ENCODE results near the gene TADA3.
"Not testable (repeated sequence)": the region's sequence is repeated elsewhere in the genome, so short reads cannot be mapped to it uniquely, and the experiment has no call there.

The TADA3 gene

DNA sequence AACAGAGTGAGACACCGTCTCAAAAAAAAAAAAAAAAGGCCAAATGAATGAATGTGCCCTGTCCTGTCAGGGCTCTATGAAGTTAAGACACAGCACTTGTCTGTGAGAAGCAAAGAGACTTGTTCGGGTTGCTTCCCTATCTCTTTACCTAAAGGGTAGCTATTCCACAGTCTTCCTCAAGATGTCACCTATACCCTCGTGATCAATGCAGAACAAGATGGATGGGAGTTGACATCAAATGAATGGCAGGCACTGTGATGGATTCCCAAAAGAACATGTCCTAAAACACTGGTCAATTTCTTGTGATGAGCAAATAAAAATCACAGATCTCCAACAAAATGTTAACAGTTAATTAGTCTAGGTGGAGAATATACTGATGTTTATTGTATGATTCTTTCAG lies 9.5 kb downstream of the TADA3 start:
- no peak for DNase-seq

DNA sequence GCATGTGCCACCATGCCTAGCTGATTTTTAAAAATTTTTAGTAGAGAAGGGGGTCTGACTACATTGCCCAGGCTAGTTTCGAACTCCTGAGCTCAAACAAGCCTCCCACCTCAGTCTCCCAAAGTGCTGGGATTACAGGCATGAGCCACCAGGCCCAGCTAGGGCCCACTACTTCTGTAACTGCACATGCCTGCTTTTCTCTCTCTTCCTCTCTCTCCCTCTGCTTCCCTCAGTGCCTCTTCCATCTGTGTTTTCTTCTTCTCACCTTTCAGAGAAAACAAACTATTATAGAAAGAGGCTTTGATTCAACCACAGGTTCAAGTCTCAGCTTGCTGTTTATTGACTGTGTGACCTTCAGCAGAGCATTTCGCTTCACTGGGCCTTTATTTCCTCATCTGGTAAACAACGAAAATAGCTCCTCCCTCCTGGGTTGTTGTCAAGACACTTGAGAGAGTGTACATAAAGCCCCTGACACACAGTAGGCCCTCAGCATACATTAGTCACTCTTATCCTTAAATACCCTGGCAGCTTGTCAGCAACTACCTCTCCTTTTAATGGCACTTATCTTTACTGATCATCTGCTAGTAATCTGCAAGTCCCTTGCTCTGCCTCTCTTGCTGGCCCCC lies 10.2 kb downstream of the TADA3 start:
- no peak for DNase-seq

DNA sequence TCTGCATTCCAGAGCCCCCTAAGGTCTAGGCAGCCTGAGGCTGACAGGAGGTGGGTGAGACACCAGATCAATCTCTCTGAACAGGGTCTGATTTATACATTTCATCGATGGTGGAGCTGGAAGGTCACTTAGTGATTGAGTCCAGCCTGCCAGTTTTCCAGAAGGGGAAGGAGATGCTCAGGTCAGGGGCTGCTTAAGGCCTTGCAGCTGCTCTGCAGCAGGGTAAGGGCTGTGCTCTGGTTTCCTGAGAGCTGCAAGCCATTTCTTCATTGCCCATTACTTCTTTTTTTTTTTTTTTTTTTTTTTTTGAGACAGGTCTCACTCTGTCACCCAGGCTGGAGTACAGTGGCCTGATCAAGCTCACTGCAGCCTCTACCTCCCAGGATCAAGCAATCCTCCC lies 10.7 kb downstream of the TADA3 start:
- DNase-seq = no peak

DNA sequence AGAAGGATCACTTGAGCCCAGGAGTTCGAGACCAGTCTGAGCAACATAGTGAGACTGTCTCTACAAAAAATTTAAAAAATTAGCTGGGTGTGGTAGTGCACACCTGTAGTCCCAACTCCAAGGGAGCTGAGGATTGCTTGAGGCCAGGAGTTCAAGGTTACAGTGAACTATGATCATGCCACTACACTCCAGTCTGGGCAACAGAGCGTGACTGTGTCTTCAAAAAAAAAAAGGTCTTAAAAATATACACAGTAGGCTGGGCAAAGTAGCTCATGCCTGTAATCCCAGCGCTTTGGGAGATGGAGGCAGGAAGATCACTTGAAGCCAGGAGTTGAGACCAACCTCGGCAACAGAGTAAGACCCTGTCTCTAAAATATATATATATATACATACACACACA lies 11.4 kb downstream of the TADA3 start:
- no peak for DNase-seq

DNA sequence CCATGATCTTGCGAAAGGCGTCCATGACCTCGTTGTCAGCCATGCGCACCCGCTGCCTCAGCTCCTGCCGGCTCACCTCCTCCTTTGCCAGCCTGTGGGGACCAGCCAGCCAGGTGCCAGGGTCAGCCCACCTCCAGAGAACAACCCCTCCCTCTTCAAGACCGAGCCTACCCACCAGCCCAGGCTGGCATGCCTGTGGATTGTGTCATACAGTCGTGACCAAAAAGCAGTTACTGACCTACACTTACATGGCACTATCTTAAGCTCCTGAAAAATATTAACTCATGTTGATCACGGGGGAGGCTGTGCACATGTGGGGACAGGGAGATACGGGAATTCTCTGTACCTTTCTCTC lies 11.8 kb downstream of the TADA3 start:
- DNase-seq = no peak

DNA sequence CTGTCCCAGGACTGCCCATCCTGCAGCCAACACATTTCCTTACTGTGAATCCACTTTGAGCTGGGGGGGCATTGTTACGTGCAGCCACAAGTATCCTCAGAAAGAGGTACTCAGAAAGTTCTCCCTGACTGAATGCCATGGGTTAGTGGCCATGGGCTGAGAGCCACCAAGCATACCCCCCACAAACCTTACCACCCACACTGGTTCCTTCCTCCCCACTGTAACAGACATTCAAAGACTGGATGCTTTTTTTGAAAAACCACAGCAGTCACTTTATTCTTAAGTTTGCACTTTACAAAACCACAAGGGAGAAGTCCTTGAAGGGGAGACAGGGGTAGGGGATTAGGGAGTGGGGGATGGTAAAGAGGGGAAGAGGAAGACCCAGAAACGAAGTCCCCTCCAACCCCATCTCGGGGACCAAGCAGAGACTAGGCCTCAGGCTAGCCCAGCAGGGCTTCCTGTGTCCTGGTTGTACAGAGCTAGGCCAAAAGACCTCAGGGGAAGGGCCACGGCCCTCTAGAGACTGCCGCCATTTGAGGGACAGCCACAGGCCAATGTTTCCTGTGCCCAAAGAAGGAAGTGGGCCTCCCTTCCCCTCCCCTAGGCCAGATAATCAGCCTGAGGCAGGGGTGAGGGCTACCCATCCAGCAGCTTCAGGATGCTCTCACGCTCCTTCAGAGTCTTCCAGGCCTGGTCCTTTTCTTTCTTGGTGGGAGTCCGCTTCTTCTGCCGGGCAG lies 12.4 kb downstream of the TADA3 start:
- DNase-seq = no peak

DNA sequence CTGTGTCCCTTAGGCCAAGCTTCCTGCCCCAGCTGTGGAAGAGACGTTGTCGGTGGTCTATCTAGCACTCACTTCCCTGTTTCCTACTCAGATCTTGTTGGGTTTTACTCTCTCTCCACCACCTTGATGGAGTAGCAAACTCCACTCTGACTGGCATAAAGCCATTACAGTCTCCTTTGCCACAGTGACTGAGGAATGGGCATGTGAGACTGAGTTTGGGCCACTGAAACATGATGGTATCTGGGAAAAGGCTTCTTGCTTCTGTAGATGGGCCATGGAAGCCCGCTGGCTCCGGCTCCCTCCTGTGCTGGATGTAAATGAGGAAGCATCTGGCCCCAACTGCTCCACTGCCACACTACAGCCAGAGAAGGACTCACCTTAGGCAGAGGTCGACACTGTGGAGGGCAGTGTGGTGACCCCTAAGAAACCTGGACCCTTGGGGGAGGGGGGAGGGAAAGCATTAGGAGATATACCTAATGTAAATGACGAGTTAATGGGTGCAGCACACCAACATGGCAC lies 13.1 kb downstream of the TADA3 start:
- DNase-seq = no peak

DNA sequence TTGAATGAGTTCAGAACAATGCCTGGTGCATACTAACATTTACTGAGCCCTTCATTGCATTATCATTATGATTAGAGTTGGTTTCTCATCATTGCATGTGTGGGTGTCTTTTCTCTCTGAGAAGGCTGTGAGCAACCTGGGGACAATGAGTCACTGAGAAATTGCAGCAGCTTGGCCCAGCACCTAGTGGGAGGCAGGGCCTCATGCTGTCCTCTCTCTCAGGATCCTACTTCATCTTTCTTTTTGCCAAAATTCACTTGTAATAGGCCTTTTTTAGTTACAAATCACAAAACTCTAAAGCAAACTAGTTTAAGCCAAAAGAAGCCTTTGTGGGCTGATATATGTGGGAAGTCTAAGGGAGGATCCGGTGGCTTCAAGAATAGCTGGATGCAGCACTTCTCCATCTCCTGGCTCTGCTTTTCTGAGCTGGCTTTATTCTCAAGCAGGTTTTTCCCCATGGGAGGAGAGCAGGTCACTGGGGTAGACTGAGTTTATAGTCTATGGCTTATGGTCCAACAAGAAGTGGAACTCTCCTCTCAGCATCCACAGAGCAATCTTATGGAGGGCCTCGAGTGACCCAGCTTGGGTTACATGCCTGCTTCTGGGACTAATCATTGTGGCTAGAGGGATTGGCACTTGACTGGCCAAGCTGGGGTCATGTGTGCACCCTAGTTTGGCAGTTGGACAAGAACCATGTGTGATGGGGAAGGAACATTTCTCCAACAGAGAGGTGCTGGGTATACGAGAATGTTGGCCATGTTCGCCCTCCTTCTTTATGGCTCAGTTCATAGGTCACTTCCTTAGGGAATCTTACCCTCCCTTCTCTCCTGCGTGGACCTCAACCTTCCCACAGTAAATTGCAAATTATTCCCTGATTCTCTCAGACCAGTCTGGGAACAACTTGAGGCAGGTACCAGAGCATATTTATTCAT lies 13.9 kb downstream of the TADA3 start:
- DNase-seq = no peak

DNA sequence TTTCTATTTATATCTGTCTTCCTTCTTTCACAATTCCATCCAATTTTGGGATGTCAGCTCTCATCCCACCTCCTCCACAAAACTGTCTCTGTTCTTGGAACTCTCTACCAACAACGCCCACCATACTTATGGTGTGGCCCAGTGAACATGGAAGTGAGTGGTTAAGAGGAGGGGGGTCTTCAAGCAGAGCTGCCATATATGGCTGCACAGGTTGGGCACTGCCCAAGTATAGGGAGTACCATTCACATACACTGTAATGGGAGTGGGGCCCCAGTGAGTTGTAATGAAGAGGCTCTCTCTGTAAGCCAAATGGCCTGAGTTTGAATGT lies 14.6 kb downstream of the TADA3 start:
- DNase-seq = no peak

DNA sequence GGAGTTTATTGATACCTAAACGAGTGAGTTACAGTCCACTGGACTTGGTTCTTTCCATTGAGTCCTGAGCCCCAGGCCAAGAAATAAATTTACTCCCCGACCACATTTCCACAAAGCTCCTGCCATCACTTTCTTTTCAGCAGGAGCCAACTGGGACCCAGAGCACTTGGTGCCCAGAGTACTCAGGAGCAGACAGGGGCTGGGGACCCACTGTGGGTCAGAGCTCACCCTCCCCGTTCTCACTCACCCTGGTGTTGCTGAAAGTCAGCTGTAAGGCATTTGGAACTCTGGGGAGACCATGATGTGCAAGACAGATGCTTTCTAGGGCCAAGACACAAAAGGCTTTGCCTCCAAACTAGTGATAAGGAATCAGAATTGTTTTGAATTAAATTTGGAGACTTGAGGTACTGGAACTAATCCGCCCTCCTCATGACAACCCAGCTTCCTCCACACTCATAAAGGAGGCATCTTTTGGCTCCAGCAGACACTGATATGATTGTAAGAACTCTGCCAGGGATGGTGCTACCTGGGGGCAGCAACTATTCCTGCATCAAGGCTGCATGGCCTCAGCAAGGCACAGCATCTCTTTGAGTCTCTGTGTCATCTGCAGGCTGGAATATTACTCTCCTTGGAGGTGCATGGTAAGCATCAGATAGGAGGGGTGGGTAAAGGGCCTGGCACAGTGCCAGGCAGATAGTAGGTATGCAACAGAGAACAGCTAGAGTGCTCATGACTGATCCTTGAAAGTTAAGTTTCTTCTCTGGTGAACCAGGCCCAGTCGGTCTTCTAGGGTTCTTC lies 15.2 kb downstream of the TADA3 start:
- no peak for DNase-seq

DNA sequence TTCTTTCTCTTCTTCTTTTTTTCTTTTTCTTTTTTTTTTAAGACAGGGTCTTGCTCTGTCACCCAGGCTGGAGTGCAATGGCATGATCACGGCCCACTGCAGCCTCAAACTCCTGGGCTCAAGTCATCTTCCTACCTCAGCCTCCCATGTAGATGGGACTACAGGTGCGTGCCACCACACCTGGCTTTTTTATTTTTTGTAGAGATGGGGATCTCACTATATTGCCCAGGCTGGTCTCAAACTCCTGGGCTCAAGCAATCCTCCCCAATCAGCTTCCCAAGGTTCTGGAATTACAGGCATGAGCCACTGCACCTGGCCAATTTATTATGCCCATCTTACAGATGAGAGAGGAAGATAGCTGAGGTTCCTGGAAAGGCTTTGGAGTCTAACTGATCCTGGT lies 21.3 kb downstream of the TADA3 start:
- DNase-seq = not testable (repeated sequence)

DNA sequence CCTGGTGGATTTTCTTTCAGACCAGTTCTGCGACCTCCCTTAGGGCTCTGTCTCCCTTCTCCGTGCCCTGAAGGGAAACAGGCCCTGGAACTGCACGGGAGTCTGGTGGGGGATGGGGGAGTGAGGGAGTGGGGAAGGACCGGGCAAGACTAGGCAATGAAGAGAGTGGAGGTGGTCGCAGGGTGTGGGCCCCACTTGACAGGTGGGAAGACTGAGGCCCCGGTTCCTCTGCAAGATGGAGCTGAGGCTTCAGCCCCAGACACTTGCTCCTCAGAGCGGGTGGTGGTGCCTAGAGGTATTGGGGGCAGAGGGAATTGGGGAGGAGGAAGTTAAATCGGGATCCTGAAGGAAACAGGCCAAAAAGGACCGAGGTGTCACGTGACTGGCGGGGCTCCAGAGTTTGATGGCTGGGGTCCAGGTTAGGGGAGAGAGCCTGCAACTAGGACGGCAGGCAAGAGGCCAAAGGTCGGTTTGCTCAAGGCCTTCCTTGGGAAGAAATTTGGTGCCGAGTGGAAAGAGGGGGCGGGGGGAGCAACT lies 21.9 kb downstream of the TADA3 start:
- DNase-seq = no peak

DNA sequence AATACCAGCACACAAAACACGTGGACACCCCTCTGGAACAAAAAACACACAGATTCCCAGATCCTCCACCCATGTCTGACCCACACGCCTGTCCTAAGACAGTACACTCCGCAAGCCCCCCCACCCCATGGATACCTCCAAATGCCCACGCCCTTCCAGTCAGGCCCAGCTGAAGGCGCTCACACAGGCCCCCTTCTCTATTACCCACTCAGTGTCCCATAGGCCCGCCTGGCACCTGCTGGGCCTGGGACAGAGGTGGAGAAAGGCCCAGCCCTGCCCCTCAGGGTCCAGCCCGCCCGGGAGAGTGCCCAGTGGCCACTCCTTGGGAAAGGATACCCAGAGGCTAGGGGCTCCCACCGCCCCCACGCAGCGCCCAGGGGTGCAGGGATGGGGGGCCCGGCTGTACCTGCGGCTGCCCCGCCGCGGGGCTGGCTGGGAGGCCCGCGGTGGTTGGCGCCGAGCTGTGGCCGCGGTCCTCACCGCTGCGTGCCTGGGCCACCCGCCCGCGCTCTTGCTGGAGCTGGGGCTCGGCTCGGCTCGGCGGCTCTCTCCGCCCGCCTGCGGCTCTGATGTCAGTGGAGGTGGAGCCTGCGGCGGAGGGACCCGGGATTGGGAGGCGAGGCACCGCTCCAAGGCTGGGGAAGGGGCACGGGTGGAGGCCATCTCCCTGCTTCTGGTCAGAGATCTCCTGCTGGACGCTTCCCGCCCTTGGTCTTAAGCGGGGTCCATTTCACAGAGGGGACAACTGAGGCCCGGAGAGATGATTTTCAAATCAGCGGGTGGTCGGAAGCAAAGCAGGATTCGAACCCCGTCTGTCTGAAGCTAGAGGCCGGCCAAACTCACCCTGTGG lies 22.6 kb downstream of the TADA3 start, which contains the start of gene CAMK1:
Gene CAMK1 (minus strand): TSS at position 522 of the 850 bp plus-strand sequence. CDS start 2,198 bp downstream, outside the sequence.
- DNase-seq = peak; percentile 13 to 73

DNA sequence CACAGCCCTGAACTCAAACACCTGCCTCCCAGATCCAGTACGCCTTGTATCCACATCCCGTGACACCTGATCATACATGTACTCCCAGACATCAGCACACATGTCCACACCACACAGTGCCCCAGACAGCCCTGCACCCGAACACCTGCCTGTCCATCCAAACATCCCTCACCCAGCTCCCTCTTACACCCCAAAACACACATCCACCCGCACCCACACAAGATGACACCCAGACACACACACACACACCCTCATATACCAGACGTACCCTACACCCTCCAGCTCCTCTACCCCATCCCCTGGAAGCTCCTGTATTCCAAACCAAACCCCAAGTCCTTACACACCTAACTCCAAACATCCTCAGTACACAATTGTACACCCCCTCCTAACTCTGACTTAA lies 23.3 kb downstream of the TADA3 start:
- no peak for DNase-seq

DNA sequence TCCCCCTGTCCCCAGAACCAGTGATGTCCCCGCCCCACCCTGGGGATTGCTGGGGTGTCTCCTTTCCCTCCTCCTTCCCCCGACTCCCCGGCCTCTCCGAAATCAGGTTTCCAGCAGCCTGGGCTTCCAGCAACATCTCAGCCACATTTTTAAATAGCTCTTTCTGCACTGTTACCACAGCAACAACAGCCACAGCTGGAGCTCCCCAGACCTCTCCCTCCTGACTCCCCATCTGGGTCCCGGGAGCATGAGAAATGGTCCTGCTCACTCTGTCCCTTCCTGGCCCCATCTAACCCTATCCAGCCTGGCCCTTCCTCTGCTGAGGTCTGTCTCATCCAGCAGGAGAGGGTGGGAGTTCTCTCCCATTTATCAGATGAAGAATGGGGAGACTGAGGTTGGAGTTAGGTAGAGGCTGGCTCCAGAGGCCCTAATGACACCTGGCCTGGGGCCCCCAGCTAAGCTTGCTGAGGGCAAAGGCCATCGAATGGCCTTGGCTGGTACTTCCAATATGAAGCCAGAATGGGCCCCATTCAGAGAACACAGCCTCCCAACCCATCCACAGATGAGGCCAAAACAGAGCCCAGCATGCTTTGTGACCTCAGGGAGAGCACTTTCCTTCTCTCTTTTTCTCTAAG lies 24.0 kb downstream of the TADA3 start:
- DNase-seq = no peak

DNA sequence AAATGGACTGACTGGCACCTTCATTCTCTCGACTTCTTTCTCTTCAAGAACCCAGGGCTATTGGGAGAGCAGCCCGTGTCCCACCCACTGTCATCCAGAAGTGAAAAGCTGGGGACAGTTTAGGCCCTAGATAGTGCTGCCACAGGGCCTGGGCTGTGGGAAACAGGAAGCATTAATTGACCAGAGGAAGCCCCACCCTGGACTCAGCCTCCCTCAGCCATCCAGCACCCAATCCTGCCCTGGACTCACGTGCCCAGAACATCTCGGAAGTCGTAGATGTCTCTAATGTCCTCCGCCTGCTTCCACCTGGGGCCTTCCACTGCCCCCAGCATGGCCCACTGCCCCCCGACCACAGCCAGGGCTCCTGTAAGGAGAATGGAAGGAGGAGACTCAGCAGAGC lies 24.9 kb downstream of the TADA3 start:
- no peak for DNase-seq

DNA sequence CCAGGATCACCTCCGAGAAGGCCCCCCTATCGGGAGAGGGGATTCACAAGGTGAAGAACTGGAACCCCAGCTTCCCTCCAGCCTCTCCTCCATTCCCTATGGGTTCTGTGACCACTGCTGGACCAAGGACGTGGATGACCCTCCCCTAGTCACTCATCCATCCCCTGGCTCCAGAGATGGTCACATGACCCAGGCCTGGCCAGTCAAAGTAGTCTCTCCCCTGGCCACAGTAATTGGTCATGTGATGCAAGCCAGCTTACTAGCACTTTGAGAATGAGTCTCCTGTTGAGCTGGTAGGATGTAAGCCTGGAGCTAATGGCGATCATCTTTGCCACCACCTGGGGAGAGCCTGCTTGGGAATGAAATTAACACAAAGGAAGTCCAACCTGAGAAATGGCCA lies 26.4 kb downstream of the TADA3 start:
- no peak for DNase-seq

DNA sequence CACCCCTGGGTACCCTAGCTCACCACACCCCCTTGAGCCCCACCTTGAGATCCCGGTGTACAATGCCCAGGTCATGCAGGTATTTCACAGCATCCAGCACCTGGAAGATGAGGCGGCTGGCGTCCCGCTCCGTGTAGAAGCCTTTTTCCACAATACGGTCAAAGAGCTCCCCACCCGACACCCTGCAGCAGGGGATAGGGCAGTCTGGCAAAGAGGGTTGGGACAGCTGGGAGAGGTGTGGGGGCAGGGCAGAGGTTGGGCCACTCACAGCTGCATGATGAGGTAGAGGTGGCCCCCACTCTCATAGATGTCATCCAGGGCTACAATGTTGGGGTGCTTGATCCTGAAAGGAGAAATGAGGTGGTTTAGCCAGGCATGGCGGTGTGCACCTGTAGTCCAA lies 29.4 kb downstream of the TADA3 start:
- DNase-seq = no peak

DNA sequence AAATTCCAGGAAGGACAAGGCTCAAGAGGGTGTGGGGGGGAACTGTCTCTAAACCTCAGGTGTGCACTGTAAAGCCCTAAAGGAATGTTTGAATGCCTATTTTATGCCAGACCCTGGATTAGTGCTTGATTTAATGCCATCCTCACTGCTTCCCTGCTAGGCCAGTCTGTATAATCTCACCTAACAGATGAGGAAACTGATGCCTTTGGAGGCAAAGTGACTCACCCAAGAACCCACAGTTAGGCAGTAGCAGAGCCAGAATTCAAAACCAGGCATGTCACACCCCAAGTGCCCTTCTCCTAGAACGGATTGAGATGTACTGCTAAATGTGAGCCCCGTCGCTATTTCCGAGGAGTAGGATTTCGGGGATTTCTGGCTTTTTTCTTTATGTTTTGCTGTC lies 30.4 kb downstream of the TADA3 start:
- no peak for DNase-seq

DNA sequence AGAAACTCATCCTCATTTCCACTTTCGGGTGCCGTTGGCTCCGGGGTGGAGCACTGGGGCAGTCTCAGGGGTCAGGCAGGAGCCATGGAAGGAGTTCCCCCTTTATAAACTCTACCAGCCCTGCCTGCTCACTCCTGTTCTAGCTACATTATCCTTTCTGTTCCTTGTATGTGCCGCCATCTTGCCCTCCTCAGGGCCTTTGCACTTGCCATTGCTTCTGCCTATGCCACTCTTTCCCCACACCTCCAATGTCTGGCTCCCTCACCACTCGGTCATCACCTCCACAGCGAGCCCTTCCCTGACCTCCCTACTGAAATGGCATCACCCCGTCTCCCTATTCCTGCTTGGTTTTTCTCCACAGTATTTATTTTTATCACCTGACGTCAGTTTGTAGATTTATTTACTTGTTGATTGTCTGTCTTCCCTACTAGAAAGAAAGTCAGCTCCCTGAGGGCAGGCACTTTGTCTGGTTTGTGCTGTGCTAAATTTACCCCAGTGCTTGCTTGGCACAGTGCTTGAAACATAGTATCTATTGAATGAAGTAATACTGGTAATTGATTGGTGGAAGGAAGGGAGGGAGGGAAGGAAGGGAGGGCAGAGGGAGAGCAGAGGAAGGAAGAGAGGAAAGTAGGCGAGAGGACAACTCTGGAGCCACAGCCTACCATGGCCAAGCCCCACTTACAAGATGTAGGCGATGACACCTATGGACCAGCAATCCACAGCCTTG lies 31.3 kb downstream of the TADA3 start:
- DNase-seq = no peak
